GM13977 (cell line): ENCODE data around the gene FBXW8.

ENCODE experiments used
- DNase-seq: peaks from one replicate; pipeline ENCODE4 v3.0.0; 2012; ENCODE audit warnings: low spot score
- CTCF ChIP-seq: IDR thresholded peaks from 2 replicates; pipeline ENCODE4 v1.5.1; 2012; ENCODE audit warnings: mild to moderate bottlenecking, control low read depth; ENCODE audit not compliant: insufficient read depth; ENCODE audit errors: extremely low read depth, missing control alignments
- in situ Hi-C: fragments of 300-500 bp; cut with MboI; formaldehyde crosslinking; loops from one replicate; pipeline ENCODE4 v1.12.0; 2022; ENCODE audit warnings: low sequenced_read_pairs, low pct_unique_long_range_greater_than_20kb, mixed read lengths, inconsistent platforms; ENCODE audit not compliant: unreplicated experiment

The FBXW8 gene

DNA sequence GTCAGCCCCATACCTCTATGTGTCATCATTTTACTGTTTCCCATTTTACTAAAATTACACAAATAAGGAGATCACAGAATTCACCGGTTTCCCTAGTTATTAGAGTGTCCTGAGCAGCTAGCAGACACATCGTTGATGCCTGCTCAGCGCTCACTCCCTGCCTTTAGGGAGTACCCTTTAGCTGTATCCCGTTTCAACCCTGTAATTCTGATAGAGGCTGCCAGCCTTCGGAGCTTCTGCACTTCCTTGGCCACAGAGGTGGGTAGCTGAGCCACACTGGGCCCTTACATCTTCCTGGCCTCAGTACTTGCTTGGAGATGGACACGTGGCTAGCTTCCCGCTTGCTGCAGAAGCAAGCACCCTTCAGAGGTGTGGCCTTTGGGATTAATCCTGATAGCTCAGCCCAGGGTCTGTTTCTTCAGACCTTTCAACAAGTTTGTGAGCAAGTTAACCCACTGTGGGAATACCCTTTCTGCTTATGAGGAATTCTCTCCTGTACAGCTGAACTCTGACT is 14.3 kb upstream of the FBXW8 start:
- no peak for DNase-seq
- in situ Hi-C loops = no loop called here
- TF ChIP-seq CTCF = no peak

GRCh38 chr12:116897476-116897875 is 13.3 kb upstream of the FBXW8 start:
- TF ChIP-seq CTCF = no peak
- in situ Hi-C loops = no loop called here
- DNase-seq = no peak

- in situ Hi-C loops = no loop called here
- DNase-seq = no peak
- no peak for TF ChIP-seq CTCF
Measured at GRCh38 chr12:116898669-116899068, 12.1 kb upstream of the FBXW8 start.

GRCh38 chr12:116901612-116902011 is 9.1 kb upstream of the FBXW8 start:
- TF ChIP-seq CTCF = no peak
- in situ Hi-C loops = no loop called here
- no peak for DNase-seq

DNA sequence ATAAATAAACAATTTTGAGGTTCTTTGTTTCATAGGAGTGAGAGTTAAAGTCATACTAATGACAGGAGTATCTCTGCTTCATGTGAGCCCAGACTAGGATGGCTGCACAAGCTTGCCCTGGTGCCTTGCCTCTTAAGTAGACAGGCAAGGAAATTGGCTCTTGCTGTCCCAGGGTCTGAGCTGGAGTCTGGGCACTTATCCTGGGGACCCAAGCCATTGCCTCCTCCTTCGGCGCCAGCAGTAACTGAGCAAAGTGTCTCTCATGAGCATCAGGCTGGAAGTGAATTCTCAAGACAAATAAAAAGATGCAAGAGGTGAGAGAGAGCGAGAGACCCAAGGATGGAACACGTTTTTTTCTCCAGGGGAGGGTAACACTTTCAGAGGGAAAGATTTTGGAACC is 6.9 kb upstream of the FBXW8 start:
- no peak for TF ChIP-seq CTCF
- in situ Hi-C loops = no loop called here
- DNase-seq = no peak

GRCh38 chr12:116906285-116906684 is 4.5 kb upstream of the FBXW8 start:
- in situ Hi-C loops = no loop called here
- no peak for TF ChIP-seq CTCF
- DNase-seq = no peak

- no peak for DNase-seq
- no peak for TF ChIP-seq CTCF
- in situ Hi-C loops = no loop called here
Measured at GRCh38 chr12:116910280-116910644, 488 bp upstream of the FBXW8 start.
